ENCODE measurements around the gene STKLD1.
A peak's percentile ranks its signal among the peaks of the same experiment; 100 is the strongest.

The STKLD1 gene

DNA sequence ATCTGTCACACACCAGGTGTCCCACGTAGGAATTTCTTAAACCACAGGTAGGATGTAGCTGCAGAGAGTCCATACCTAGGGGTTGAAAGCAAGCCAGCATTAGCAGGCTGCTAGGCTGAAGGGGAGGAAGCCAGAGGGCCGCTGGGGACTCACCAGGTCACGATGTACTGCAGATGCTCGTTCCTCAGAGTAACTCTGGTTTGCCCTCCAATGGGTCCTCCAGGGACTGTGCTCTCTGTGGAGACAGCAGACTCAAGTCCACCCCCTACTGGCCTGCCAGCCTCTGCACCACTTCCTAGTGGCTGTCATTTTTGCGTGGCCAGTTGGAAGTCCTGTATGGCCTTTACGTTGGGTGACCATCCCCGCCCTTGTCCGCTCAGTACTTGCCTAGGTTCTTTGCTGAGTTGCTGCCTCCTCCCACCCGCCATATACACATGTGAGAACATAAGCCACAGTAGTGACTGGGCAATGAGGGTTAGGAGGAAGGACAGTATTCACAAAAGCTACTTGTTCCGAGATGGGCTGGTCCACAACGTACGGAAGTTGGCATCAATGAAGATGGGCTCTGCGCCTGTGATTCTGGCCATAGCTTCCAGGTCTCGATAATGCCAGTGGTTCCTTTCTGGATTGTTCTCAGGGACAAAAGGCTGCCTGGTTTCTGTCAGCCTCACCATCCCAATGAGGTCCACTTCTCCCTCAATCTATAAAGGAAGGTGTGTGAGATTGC is 24.1 kb upstream of the STKLD1 start (continued):
- TF ChIP-seq, protein P1, sequence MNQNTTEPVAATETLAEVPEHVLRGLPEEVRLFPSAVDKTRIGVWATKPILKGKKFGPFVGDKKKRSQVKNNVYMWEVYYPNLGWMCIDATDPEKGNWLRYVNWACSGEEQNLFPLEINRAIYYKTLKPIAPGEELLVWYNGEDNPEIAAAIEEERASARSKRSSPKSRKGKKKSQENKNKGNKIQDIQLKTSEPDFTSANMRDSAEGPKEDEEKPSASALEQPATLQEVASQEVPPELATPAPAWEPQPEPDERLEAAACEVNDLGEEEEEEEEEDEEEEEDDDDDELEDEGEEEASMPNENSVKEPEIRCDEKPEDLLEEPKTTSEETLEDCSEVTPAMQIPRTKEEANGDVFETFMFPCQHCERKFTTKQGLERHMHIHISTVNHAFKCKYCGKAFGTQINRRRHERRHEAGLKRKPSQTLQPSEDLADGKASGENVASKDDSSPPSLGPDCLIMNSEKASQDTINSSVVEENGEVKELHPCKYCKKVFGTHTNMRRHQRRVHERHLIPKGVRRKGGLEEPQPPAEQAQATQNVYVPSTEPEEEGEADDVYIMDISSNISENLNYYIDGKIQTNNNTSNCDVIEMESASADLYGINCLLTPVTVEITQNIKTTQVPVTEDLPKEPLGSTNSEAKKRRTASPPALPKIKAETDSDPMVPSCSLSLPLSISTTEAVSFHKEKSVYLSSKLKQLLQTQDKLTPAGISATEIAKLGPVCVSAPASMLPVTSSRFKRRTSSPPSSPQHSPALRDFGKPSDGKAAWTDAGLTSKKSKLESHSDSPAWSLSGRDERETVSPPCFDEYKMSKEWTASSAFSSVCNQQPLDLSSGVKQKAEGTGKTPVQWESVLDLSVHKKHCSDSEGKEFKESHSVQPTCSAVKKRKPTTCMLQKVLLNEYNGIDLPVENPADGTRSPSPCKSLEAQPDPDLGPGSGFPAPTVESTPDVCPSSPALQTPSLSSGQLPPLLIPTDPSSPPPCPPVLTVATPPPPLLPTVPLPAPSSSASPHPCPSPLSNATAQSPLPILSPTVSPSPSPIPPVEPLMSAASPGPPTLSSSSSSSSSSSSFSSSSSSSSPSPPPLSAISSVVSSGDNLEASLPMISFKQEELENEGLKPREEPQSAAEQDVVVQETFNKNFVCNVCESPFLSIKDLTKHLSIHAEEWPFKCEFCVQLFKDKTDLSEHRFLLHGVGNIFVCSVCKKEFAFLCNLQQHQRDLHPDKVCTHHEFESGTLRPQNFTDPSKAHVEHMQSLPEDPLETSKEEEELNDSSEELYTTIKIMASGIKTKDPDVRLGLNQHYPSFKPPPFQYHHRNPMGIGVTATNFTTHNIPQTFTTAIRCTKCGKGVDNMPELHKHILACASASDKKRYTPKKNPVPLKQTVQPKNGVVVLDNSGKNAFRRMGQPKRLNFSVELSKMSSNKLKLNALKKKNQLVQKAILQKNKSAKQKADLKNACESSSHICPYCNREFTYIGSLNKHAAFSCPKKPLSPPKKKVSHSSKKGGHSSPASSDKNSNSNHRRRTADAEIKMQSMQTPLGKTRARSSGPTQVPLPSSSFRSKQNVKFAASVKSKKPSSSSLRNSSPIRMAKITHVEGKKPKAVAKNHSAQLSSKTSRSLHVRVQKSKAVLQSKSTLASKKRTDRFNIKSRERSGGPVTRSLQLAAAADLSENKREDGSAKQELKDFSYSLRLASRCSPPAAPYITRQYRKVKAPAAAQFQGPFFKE (tag by site-specific recombination; IDR thresholded peaks at IDR 0.05; ENCODE audit: borderline replicate concordance), result no peak
- TF ChIP-seq, protein P2, sequence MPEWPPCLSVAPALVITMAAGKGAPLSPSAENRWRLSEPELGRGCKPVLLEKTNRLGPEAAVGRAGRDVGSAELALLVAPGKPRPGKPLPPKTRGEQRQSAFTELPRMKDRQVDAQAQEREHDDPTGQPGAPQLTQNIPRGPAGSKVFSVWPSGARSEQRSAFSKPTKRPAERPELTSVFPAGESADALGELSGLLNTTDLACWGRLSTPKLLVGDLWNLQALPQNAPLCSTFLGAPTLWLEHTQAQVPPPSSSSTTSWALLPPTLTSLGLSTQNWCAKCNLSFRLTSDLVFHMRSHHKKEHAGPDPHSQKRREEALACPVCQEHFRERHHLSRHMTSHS (tag by site-specific recombination; IDR thresholded peaks at IDR 0.05), result no peak
- TF ChIP-seq ZNF302 (tag by site-specific recombination; IDR thresholded peaks at IDR 0.05; ENCODE audit: low read depth), result no peak
- peak; percentile 41; the same call in 1 of the 2 replicates for TF ChIP-seq ZNF394 (tag by site-specific recombination; IDR thresholded peaks at IDR 0.05; ENCODE audit: borderline replicate concordance)
- TF ChIP-seq, protein P3, sequence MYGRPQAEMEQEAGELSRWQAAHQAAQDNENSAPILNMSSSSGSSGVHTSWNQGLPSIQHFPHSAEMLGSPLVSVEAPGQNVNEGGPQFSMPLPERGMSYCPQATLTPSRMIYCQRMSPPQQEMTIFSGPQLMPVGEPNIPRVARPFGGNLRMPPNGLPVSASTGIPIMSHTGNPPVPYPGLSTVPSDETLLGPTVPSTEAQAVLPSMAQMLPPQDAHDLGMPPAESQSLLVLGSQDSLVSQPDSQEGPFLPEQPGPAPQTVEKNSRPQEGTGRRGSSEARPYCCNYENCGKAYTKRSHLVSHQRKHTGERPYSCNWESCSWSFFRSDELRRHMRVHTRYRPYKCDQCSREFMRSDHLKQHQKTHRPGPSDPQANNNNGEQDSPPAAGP (tag by site-specific recombination; IDR thresholded peaks at IDR 0.05), result no peak
- no peak for TF ChIP-seq REPIN1 (tag by site-specific recombination; IDR thresholded peaks at IDR 0.05; ENCODE audit: low read depth)
- TF ChIP-seq ZBTB21 (tag by site-specific recombination; IDR thresholded peaks at IDR 0.05), result no peak
- no peak for TF ChIP-seq SALL2 (tag by site-specific recombination; IDR thresholded peaks at IDR 0.05; ENCODE audit: borderline replicate concordance)
- no peak for TF ChIP-seq ZNF791 (tag by site-specific recombination; IDR thresholded peaks at IDR 0.05)
- TF ChIP-seq ZFP37 (tag by site-specific recombination; IDR thresholded peaks at IDR 0.05), result 0 out of 2 replicates have a peak, but pooled peaks have one; percentile 56
- peak; percentile 59 for TF ChIP-seq ZBTB20 (tag by site-specific recombination; IDR thresholded peaks at IDR 0.05)
- TF ChIP-seq TRIM28 (IDR thresholded peaks at IDR 0.05; ENCODE audit: borderline replicate concordance, low read length), result peak; percentile 93; the same call in 1 of the 2 replicates
- no peak; the same call in 1 of the 2 replicates for TF ChIP-seq ZIC2 (tag by site-specific recombination; IDR thresholded peaks at IDR 0.05)
- TF ChIP-seq ZXDB (tag by site-specific recombination; IDR thresholded peaks at IDR 0.05), result 0 out of 2 replicates have a peak, but pooled peaks have one; percentile 25
- TF ChIP-seq, protein P4, sequence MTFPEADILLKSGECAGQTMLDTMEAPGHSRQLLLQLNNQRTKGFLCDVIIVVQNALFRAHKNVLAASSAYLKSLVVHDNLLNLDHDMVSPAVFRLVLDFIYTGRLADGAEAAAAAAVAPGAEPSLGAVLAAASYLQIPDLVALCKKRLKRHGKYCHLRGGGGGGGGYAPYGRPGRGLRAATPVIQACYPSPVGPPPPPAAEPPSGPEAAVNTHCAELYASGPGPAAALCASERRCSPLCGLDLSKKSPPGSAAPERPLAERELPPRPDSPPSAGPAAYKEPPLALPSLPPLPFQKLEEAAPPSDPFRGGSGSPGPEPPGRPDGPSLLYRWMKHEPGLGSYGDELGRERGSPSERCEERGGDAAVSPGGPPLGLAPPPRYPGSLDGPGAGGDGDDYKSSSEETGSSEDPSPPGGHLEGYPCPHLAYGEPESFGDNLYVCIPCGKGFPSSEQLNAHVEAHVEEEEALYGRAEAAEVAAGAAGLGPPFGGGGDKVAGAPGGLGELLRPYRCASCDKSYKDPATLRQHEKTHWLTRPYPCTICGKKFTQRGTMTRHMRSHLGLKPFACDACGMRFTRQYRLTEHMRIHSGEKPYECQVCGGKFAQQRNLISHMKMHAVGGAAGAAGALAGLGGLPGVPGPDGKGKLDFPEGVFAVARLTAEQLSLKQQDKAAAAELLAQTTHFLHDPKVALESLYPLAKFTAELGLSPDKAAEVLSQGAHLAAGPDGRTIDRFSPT (tag by site-specific recombination; IDR thresholded peaks at IDR 0.05), result no peak
- 0 out of 2 replicates have a peak, but pooled peaks have one; percentile 6 for TF ChIP-seq ZNF2 (tag by site-specific recombination; IDR thresholded peaks at IDR 0.05)
- TF ChIP-seq ZBTB17 (tag by site-specific recombination; IDR thresholded peaks at IDR 0.05), result peak; percentile 34; the same call in 1 of the 2 replicates
- TF ChIP-seq, protein P5, sequence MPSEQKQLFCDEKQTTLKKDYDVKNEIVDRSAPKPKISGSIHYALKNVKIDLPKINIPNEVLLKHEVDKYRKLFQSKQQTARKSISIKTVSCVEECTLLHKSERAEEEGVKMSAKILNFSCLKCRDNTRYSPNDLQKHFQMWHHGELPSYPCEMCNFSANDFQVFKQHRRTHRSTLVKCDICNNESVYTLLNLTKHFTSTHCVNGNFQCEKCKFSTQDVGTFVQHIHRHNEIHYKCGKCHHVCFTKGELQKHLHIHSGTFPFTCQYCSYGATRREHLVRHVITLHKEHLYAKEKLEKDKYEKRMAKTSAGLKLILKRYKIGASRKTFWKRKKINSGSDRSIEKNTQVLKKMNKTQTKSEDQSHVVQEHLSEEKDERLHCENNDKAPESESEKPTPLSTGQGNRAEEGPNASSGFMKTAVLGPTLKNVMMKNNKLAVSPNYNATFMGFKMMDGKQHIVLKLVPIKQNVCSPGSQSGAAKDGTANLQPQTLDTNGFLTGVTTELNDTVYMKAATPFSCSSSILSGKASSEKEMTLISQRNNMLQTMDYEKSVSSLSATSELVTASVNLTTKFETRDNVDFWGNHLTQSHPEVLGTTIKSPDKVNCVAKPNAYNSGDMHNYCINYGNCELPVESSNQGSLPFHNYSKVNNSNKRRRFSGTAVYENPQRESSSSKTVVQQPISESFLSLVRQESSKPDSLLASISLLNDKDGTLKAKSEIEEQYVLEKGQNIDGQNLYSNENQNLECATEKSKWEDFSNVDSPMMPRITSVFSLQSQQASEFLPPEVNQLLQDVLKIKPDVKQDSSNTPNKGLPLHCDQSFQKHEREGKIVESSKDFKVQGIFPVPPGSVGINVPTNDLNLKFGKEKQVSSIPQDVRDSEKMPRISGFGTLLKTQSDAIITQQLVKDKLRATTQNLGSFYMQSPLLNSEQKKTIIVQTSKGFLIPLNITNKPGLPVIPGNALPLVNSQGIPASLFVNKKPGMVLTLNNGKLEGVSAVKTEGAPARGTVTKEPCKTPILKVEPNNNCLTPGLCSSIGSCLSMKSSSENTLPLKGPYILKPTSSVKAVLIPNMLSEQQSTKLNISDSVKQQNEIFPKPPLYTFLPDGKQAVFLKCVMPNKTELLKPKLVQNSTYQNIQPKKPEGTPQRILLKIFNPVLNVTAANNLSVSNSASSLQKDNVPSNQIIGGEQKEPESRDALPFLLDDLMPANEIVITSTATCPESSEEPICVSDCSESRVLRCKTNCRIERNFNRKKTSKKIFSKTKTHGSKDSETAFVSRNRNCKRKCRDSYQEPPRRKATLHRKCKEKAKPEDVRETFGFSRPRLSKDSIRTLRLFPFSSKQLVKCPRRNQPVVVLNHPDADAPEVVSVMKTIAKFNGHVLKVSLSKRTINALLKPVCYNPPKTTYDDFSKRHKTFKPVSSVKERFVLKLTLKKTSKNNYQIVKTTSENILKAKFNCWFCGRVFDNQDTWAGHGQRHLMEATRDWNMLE (tag by site-specific recombination; conservative IDR thresholded peaks at IDR 0.05; ENCODE audit: low read depth), result no peak
- TF ChIP-seq PRDM1 (tag by site-specific recombination; IDR thresholded peaks at IDR 0.05), result no peak
- no peak for TF ChIP-seq ZNF624 (tag by site-specific recombination; IDR thresholded peaks at IDR 0.05)
